Measurements from ENCODE around the gene HSD11B2. TPM values are rescaled to one million over a fixed set of nuclear protein-coding genes. Genes with fewer than 3 reads are reported as not detected.

HSD11B2 gene
- total and polyA plus RNA-seq, 3 experiments from 2014 or later = 1.1 to 1.5 TPM; not detected in 1

- Mint-ChIP-seq H3K4me3 (no peak overlapping the region), H3K9me3 (no peaks in the 10 kb centered on the region), H3K27ac (peak overlapping the region in 1 of 8 donors; percentile 74), H3K27me3 (peaks cover 5 to 6% of the 10 kb centered on the region in 2 donors), H3K4me1 (peaks cover 0 to 6% (median 2%) of the 10 kb centered on the region in 3 donors), H3K36me3 (peaks cover 0 to 44% (median 0%) of the 10 kb centered on the region in 3 donors)
- Histone ChIP-seq H3K36me3 (ENCODE audit: insufficient read depth, low read length) (no peaks in the 10 kb centered on the region), H3K4me1 (ENCODE audit: insufficient read depth, low read length) (peaks cover 1% of the 10 kb centered on the region), H3K9me3 (ENCODE audit: low read length) (no peaks in the 10 kb centered on the region), H3K4me3 (ENCODE audit: low read length) (no peak overlapping the region), H3K27ac (ENCODE audit: low read depth, low read length) (no peak overlapping the region), H3K27me3 (ENCODE audit: insufficient read depth, low read length, poor library complexity, severe bottlenecking) (no peaks in the 10 kb centered on the region)
- POLR2A ChIA-PET = no interaction called here
- DNase-seq = no peak
- CTCF ChIA-PET = no interaction called here
These were observed 5.8 kb downstream of the HSD11B2 start for GRCh38 chr16:67436640-67437193.

- Mint-ChIP-seq H3K36me3 (peaks cover 0 to 51% (median 0%) of the 10 kb centered on the region in 3 donors), H3K4me1 (peaks cover 0 to under 1% (median 0%) of the 10 kb centered on the region in 3 donors), H3K27ac (peak overlapping the region in 3 of 8 donors; percentile 63 to 89 (median 79)), H3K4me3 (no peak overlapping the region), H3K27me3 (peaks cover under 1 to 2% of the 10 kb centered on the region in 2 donors), H3K9me3 (no peaks in the 10 kb centered on the region)
- no peaks in the 10 kb centered on the region for H3K27me3 ChIP-seq (ENCODE audit: insufficient read depth, low read length, poor library complexity, severe bottlenecking)
- CTCF ChIA-PET = no interaction called here
- DNase-seq = no peak
- H3K4me1 ChIP-seq (ENCODE audit: insufficient read depth, low read length) = no peaks in the 10 kb centered on the region
- no peak overlapping the region for H3K4me3 ChIP-seq (ENCODE audit: low read length)
- H3K27ac ChIP-seq (ENCODE audit: low read depth, low read length) = no peak overlapping the region
- POLR2A ChIA-PET = no interaction called here
- peaks cover 2% of the 10 kb centered on the region for H3K36me3 ChIP-seq (ENCODE audit: insufficient read depth, low read length)
- H3K9me3 ChIP-seq (ENCODE audit: low read length) = no peaks in the 10 kb centered on the region
These were observed 6.6 kb downstream of the HSD11B2 start for GRCh38 chr16:67437513-67437912.

- H3K36me3 Mint-ChIP-seq = peaks cover 0 to 58% (median 0%) of the 10 kb centered on the region in 3 donors
- no peaks in the 10 kb centered on the region for H3K4me1 Mint-ChIP-seq
- H3K27me3 Mint-ChIP-seq = peaks cover 0 to 2% of the 10 kb centered on the region in 2 donors
- Histone ChIP-seq H3K27me3 (ENCODE audit: insufficient read depth, low read length, poor library complexity, severe bottlenecking) (no peaks in the 10 kb centered on the region), H3K36me3 (ENCODE audit: insufficient read depth, low read length) (peaks cover 9% of the 10 kb centered on the region), H3K4me3 (ENCODE audit: low read length) (no peak overlapping the region), H3K27ac (ENCODE audit: low read depth, low read length) (no peak overlapping the region), H3K9me3 (ENCODE audit: low read length) (no peaks in the 10 kb centered on the region), H3K4me1 (ENCODE audit: insufficient read depth, low read length) (no peaks in the 10 kb centered on the region)
- peak overlapping the region in 3 of 8 donors; percentile 37 to 89 (median 63) for H3K27ac Mint-ChIP-seq
- ChIA-PET POLR2A (no interaction called here), CTCF (no interaction called here)
- no peak for DNase-seq
- H3K4me3 Mint-ChIP-seq = no peak overlapping the region
- H3K9me3 Mint-ChIP-seq = no peaks in the 10 kb centered on the region
These were observed 7.3 kb downstream of the HSD11B2 start for GRCh38 chr16:67438098-67438791.

- POLR2A ChIA-PET = interaction anchor here (0.6 kb wide), 1 partner anchor 385 kb away, joined by 3 read pairs; no protein-coding TSS in a partner anchor
- H3K27me3 Mint-ChIP-seq = no peaks in the 10 kb centered on the region
- no peak overlapping the region for H3K27ac ChIP-seq (ENCODE audit: low read depth, low read length)
- H3K4me1 ChIP-seq (ENCODE audit: insufficient read depth, low read length) = no peaks in the 10 kb centered on the region
- no peaks in the 10 kb centered on the region for H3K4me1 Mint-ChIP-seq
- H3K4me3 Mint-ChIP-seq = peak overlapping the region in 1 of 7 donors; percentile 59
- no peak for DNase-seq
- CTCF ChIA-PET = no interaction called here
- no peaks in the 10 kb centered on the region for H3K9me3 Mint-ChIP-seq
- peak overlapping the region in 2 of 8 donors; percentile 37 to 63 for H3K27ac Mint-ChIP-seq
- H3K36me3 Mint-ChIP-seq = peaks cover 0 to 62% (median 0%) of the 10 kb centered on the region in 3 donors
- no peaks in the 10 kb centered on the region for H3K9me3 ChIP-seq (ENCODE audit: low read length)
- no peaks in the 10 kb centered on the region for H3K27me3 ChIP-seq (ENCODE audit: insufficient read depth, low read length, poor library complexity, severe bottlenecking)
- H3K4me3 ChIP-seq (ENCODE audit: low read length) = no peak overlapping the region
- peaks cover 14% of the 10 kb centered on the region for H3K36me3 ChIP-seq (ENCODE audit: insufficient read depth, low read length)
These were observed 8.0 kb downstream of the HSD11B2 start for GRCh38 chr16:67438824-67439393.

GRCh38 chr16:67441271-67441753, 10.4 kb downstream of the HSD11B2 start:
- CTCF ChIA-PET = interaction anchor here (0.9 kb wide), 1 partner anchor 24 kb away, joined by 5 read pairs; no protein-coding TSS in a partner anchor
- Mint-ChIP-seq H3K4me3 (peak overlapping the region in 1 of 7 donors; percentile 0), H3K9me3 (no peaks in the 10 kb centered on the region), H3K4me1 (peaks cover 0 to 4% (median under 1%) of the 10 kb centered on the region in 3 donors), H3K27ac (peak overlapping the region in 1 of 8 donors; percentile 19), H3K27me3 (no peaks in the 10 kb centered on the region), H3K36me3 (peaks cover 0 to 80% (median 0%) of the 10 kb centered on the region in 3 donors)
- no peak overlapping the region for H3K27ac ChIP-seq (ENCODE audit: low read depth, low read length)
- no peaks in the 10 kb centered on the region for H3K27me3 ChIP-seq (ENCODE audit: insufficient read depth, low read length, poor library complexity, severe bottlenecking)
- POLR2A ChIA-PET = no interaction called here
- H3K36me3 ChIP-seq (ENCODE audit: insufficient read depth, low read length) = peaks cover 14% of the 10 kb centered on the region
- H3K4me3 ChIP-seq (ENCODE audit: low read length) = no peak overlapping the region
- H3K4me1 ChIP-seq (ENCODE audit: insufficient read depth, low read length) = no peaks in the 10 kb centered on the region
- H3K9me3 ChIP-seq (ENCODE audit: low read length) = no peaks in the 10 kb centered on the region
- DNase-seq = no peak

DNA sequence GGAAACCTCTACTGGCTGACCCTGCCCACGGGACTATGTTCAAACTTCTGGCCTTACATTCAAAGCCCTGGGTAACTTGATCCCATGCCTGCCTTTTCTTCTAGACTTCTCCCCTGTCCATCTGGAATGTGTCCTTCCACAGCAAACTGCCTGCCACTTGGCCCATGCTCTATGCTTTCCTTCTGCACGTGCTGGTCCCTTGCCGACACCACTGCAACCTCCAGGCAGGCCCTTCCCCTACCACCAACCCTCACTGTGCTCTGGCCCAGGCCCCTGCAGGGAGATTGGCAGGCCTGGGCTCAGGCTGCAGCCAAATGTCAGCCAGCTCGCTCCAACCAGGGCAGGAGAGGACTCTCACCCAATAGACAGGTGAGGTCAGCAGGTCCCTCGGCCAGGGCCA, 11.0 kb downstream of the HSD11B2 start:
- Mint-ChIP-seq H3K9me3 (no peaks in the 10 kb centered on the region), H3K36me3 (peaks cover 0 to 83% (median 0%) of the 10 kb centered on the region in 3 donors), H3K27me3 (no peaks in the 10 kb centered on the region), H3K27ac (peak overlapping the region in 2 of 8 donors; percentile 19 to 91), H3K4me3 (peak overlapping the region in 1 of 7 donors; percentile 0), H3K4me1 (peaks cover 3 to 5% (median 4%) of the 10 kb centered on the region in 3 donors)
- CTCF ChIA-PET = interaction anchor here (0.7 to 0.9 kb wide), 2 partner anchors 24 to 198 kb away, joined by 3 to 5 read pairs; no protein-coding TSS in a partner anchor
- no peaks in the 10 kb centered on the region for H3K27me3 ChIP-seq (ENCODE audit: insufficient read depth, low read length, poor library complexity, severe bottlenecking)
- no peaks in the 10 kb centered on the region for H3K4me1 ChIP-seq (ENCODE audit: insufficient read depth, low read length)
- DNase-seq = no peak
- H3K4me3 ChIP-seq (ENCODE audit: low read length) = no peak overlapping the region
- H3K27ac ChIP-seq (ENCODE audit: low read depth, low read length) = no peak overlapping the region
- H3K9me3 ChIP-seq (ENCODE audit: low read length) = no peaks in the 10 kb centered on the region
- peaks cover 14% of the 10 kb centered on the region for H3K36me3 ChIP-seq (ENCODE audit: insufficient read depth, low read length)
- POLR2A ChIA-PET = no interaction called here

DNA sequence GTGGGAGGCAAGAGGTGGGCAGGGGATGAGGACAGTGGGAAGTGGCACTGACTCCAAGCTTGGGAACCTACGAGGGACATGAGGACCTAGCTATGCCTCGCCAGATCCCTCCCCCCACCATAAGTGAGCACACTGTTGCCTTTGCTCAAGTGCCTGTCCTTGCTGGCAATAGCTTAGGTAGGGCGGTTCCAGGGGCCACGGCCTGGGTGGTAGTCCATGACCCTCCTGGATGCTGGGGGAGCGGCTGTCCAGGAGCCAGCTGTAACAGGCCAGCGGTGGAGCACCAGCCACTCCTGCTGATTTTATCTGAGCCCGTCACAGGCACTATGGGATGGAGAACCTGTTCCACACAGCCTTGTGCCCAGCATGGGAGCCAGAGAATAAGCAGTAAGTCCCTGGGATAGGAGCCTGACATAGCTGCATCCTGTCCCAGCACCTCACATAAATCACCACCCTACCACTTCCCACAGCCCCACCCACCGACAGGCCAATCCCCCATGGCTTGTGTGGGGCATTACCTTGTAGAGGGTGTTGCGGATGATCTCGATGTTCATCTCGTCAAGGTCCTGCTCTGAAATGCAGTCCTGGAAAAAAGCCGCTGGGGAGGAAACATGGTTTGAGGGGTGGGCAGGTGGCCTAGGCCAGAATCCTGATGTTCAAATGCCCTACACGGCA, 11.8 kb downstream of the HSD11B2 start:
- no peaks in the 10 kb centered on the region for H3K9me3 Mint-ChIP-seq
- no peaks in the 10 kb centered on the region for H3K27me3 Mint-ChIP-seq
- H3K27ac ChIP-seq (ENCODE audit: low read depth, low read length) = no peak overlapping the region
- H3K36me3 Mint-ChIP-seq = peaks cover 0 to 81% (median 0%) of the 10 kb centered on the region in 3 donors
- H3K9me3 ChIP-seq (ENCODE audit: low read length) = no peaks in the 10 kb centered on the region
- no peak overlapping the region for H3K27ac Mint-ChIP-seq
- no peaks in the 10 kb centered on the region for H3K4me1 ChIP-seq (ENCODE audit: insufficient read depth, low read length)
- no peak overlapping the region for H3K4me3 ChIP-seq (ENCODE audit: low read length)
- peaks cover 3 to 5% (median 4%) of the 10 kb centered on the region in 3 donors for H3K4me1 Mint-ChIP-seq
- ChIA-PET POLR2A (no interaction called here), CTCF (interaction anchor here (0.7 kb wide), 1 partner anchor 197 kb away, joined by 3 read pairs; no protein-coding TSS in a partner anchor)
- no peak for DNase-seq
- no peak overlapping the region for H3K4me3 Mint-ChIP-seq
- H3K36me3 ChIP-seq (ENCODE audit: insufficient read depth, low read length) = peaks cover 14% of the 10 kb centered on the region
- H3K27me3 ChIP-seq (ENCODE audit: insufficient read depth, low read length, poor library complexity, severe bottlenecking) = no peaks in the 10 kb centered on the region
